IMR-90 (cell line): ENCODE measurements around the gene PDS5B. TPM values are rescaled to one million over a fixed set of nuclear protein-coding genes. Genes with fewer than 3 reads are reported as not detected.

Source experiments
- ATAC-seq: fragments of 200-7000 bp; cut with Tn5 transposase; 2 replicates; pipeline ENCODE4 v1.9.1; 2020; ENCODE audit warnings: low read depth, mild to moderate bottlenecking, moderate library complexity
- BruUV-seq: library from RNA; stranded (reverse); fragments of 400-500 nt; replicated peaks from 2 replicates; lab custom pipeline; 2021; lab: Mats Ljungman, UMichigan
- CTCF ChIA-PET: fragments of 300-600 bp; formaldehyde crosslinking; extraction: SDS; loops from one replicate; lab custom pipeline; 2021; ENCODE audit warnings: antibody characterized with exemption; lab: Yijun Ruan, JAX
- POLR2A ChIA-PET: fragments of 300-600 bp; sonication (Branson Sonifier 250); formaldehyde crosslinking; loops from one replicate; lab custom pipeline; 2022; ENCODE audit warnings: antibody characterized with exemption; ENCODE audit not compliant: unreplicated experiment; lab: Charles Lee
- DNase-seq: peaks from one replicate; pipeline ENCODE4 v3.0.0; 2013
- H2AFZ ChIP-seq: replicated peaks from 2 replicates; pipeline ENCODE3; 2013; ENCODE audit warnings: low read length, mild to moderate bottlenecking; ENCODE audit not compliant: poor library complexity
- H2AK5ac ChIP-seq: 2 replicates; pipeline ENCODE4 v1.6.1; 2013; ENCODE audit warnings: low read depth, low read length, inconsistent platforms
- H2AK9ac ChIP-seq: replicated peaks from 2 replicates; pipeline ENCODE3; 2013; ENCODE audit warnings: mild to moderate bottlenecking, low read depth, low read length, moderate library complexity; ENCODE audit not compliant: poor library complexity
- H2BK120ac ChIP-seq: 2 replicates; pipeline ENCODE4 v1.6.1; 2013; ENCODE audit warnings: low read depth, low read length, inconsistent platforms
- H2BK15ac ChIP-seq: 3 replicates; pipeline ENCODE4 v1.6.1; 2013; ENCODE audit warnings: low read depth, low read length, inconsistent platforms
- H2BK20ac ChIP-seq: 2 replicates; pipeline ENCODE4 v1.6.1; 2013; ENCODE audit warnings: low read depth, mild to moderate bottlenecking, inconsistent platforms, low read length, moderate library complexity
- H2BK5ac ChIP-seq: 2 replicates; pipeline ENCODE4 v1.6.1; 2013; ENCODE audit warnings: mild to moderate bottlenecking, low read depth, low read length, inconsistent platforms; ENCODE audit not compliant: poor library complexity, severe bottlenecking
- H3K14ac ChIP-seq: replicated peaks from 2 replicates; pipeline ENCODE4 v1.6.1; 2013; ENCODE audit warnings: low read depth, low read length, inconsistent platforms
- H3K18ac ChIP-seq: 2 replicates; pipeline ENCODE4 v1.6.1; 2013; ENCODE audit warnings: low read depth, low read length, control low read depth
- H3K23ac ChIP-seq: 2 replicates; pipeline ENCODE4 v1.6.1; 2013; ENCODE audit warnings: low read depth, low read length, inconsistent platforms
- H3K27ac ChIP-seq: 2 replicates; pipeline ENCODE4 v1.5.1; 2013; ENCODE audit warnings: mild to moderate bottlenecking, control low read depth, low read length; ENCODE audit not compliant: insufficient read depth
- H3K27me3 ChIP-seq: 2 replicates; pipeline ENCODE4 v1.6.1; 2013; ENCODE audit warnings: low read length; ENCODE audit not compliant: control insufficient read depth, insufficient read depth
- H3K36me3 ChIP-seq: 2 replicates; pipeline ENCODE4 v1.6.1; 2013; ENCODE audit warnings: low read length, mixed read lengths; ENCODE audit not compliant: control insufficient read depth, insufficient read depth
- H3K4ac ChIP-seq: 2 replicates; pipeline ENCODE4 v1.6.1; 2013; ENCODE audit warnings: low read depth, low read length, inconsistent platforms
- H3K4me1 ChIP-seq: 2 replicates; pipeline ENCODE4 v1.6.1; 2013; ENCODE audit warnings: low read length, mixed read lengths; ENCODE audit not compliant: control insufficient read depth, insufficient read depth
- H3K4me2 ChIP-seq: 2 replicates; pipeline ENCODE4 v1.6.1; 2013; ENCODE audit warnings: low read depth, mild to moderate bottlenecking, control low read depth, low read length, moderate library complexity
- H3K4me3 ChIP-seq: 2 replicates; pipeline ENCODE4 v1.5.1; 2013; ENCODE audit warnings: low read depth, mild to moderate bottlenecking, control low read depth, low read length, moderate library complexity; ENCODE audit not compliant: insufficient read depth
- H3K56ac ChIP-seq: 2 replicates; pipeline ENCODE4 v1.6.1; 2013; ENCODE audit warnings: low read length, inconsistent platforms; ENCODE audit not compliant: insufficient read depth; ENCODE audit errors: extremely low read depth
- H3K79me1 ChIP-seq, 2 experiments: 2 replicates each; pipeline ENCODE4 v1.6.1; 2013; ENCODE audit warnings: low read length in 2 of 2, inconsistent platforms in 1 of 2, low read depth in 1 of 2
- H3K9ac ChIP-seq: 2 replicates; pipeline ENCODE4 v1.6.1; 2013; ENCODE audit warnings: low read depth, low read length, control low read depth
- H3K9me1 ChIP-seq: 2 replicates; pipeline ENCODE4 v1.6.1; 2013; ENCODE audit warnings: low read length, inconsistent platforms; ENCODE audit not compliant: insufficient read depth
- H3K9me3 ChIP-seq: 2 replicates; pipeline ENCODE4 v1.6.1; 2013; ENCODE audit warnings: low read length; ENCODE audit not compliant: control insufficient read depth, insufficient read depth
- H4K20me1 ChIP-seq: 2 replicates; pipeline ENCODE4 v1.6.1; 2013; ENCODE audit warnings: low read length, inconsistent platforms; ENCODE audit not compliant: insufficient read depth
- H4K5ac ChIP-seq: 2 replicates; pipeline ENCODE4 v1.6.1; 2013; ENCODE audit warnings: mild to moderate bottlenecking, low read depth, low read length, control low read depth
- H4K8ac ChIP-seq, 2 experiments: 2 replicates each; pipeline ENCODE4 v1.6.1; 2013; ENCODE audit warnings: low read depth in 2 of 2, low read length in 2 of 2, control low read depth in 1 of 2, inconsistent platforms in 1 of 2
- H4K91ac ChIP-seq: 2 replicates; pipeline ENCODE4 v1.6.1; 2013; ENCODE audit warnings: low read depth, low read length, inconsistent platforms; ENCODE audit not compliant: insufficient read depth
- BHLHE40 ChIP-seq: fragments of 150-350 bp; IDR thresholded peaks from 2 replicates; pipeline ENCODE4 v1.6.1; 2016; ENCODE audit warnings: mild to moderate bottlenecking, low read depth, low read length
- CEBPB ChIP-seq: IDR thresholded peaks from 2 replicates; pipeline ENCODE4 v1.6.1; 2012; ENCODE audit warnings: low read depth, low read length, improper control_type of control experiment
- CHD1 ChIP-seq: IDR thresholded peaks from 2 replicates; pipeline ENCODE4 v1.6.1; 2012; ENCODE audit warnings: low read depth, low read length, improper control_type of control experiment
- CTCF ChIP-seq: conservative IDR thresholded peaks from 2 replicates; pipeline ENCODE4 v1.5.1; 2012; ENCODE audit warnings: mild to moderate bottlenecking, low read depth, low read length, improper control_type of control experiment
- ELK1 ChIP-seq: fragments of 150-350 bp; IDR thresholded peaks from 2 replicates; pipeline ENCODE4 v1.6.1; 2016; ENCODE audit warnings: low read depth, mild to moderate bottlenecking, low read length, moderate library complexity, borderline replicate concordance
- FOS ChIP-seq: fragments of 150-350 bp; IDR thresholded peaks from 2 replicates; pipeline ENCODE4 v1.6.1; 2016; ENCODE audit warnings: low read depth, low read length
- MAFK ChIP-seq: IDR thresholded peaks from 2 replicates; pipeline ENCODE4 v1.6.1; 2012; ENCODE audit warnings: low read depth, low read length, improper control_type of control experiment
- MAZ ChIP-seq: IDR thresholded peaks from 2 replicates; pipeline ENCODE4 v1.6.1; 2012; ENCODE audit warnings: low read depth, mild to moderate bottlenecking, low read length, improper control_type of control experiment, moderate library complexity, borderline replicate concordance
- MXI1 ChIP-seq: IDR thresholded peaks from 2 replicates; pipeline ENCODE4 v1.6.1; 2012; ENCODE audit warnings: low read depth, mild to moderate bottlenecking, low read length, moderate library complexity, borderline replicate concordance
- NFE2L2 ChIP-seq: fragments of 150-350 bp; IDR thresholded peaks from 2 replicates; pipeline ENCODE4 v1.6.1; 2016; ENCODE audit warnings: low read depth, mild to moderate bottlenecking, low read length
- POLR2A ChIP-seq: IDR thresholded peaks from 2 replicates; pipeline ENCODE4 v1.6.1; 2012; ENCODE audit warnings: mild to moderate bottlenecking, low read depth, low read length
- RAD21 ChIP-seq: IDR thresholded peaks from 2 replicates; pipeline ENCODE4 v1.6.1; 2012; ENCODE audit warnings: low read length, improper control_type of control experiment
- RCOR1 ChIP-seq: IDR thresholded peaks from 2 replicates; pipeline ENCODE4 v1.6.1; 2012; ENCODE audit warnings: mild to moderate bottlenecking, low read length, improper control_type of control experiment; ENCODE audit not compliant: insufficient replicate concordance
- RFX5 ChIP-seq: IDR thresholded peaks from 2 replicates; pipeline ENCODE4 v1.8.0; 2012; ENCODE audit warnings: low read depth, mild to moderate bottlenecking, low read length, moderate library complexity
- SMC3 ChIP-seq: fragments of 150-350 bp; IDR thresholded peaks from 2 replicates; pipeline ENCODE4 v1.6.1; 2016; ENCODE audit warnings: low read depth, mild to moderate bottlenecking, antibody characterized with exemption, low read length, moderate library complexity
- USF2 ChIP-seq: fragments of 150-350 bp; IDR thresholded peaks from 2 replicates; pipeline ENCODE4 v1.6.1; 2017; ENCODE audit warnings: mild to moderate bottlenecking, antibody characterized with exemption, low read length, low read depth
- WGBS, 2 experiments: methylation state at CpG; one replicate each; pipeline versions ENCODE4 v1.1.5 to v1.1.7; 2013; ENCODE audit warnings: missing lambda C conversion rate in 2 of 2; ENCODE audit not compliant: insufficient read length in 1 of 2; ENCODE audit errors: extremely low coverage in 2 of 2; 5-methylcytosine and 5-hydroxymethylcytosine counted together
- dilution Hi-C: fragments of 300-500 bp; cut with HindIII; formaldehyde crosslinking; loops from one replicate; pipeline ENCODE4 v1.14.3; 2018; ENCODE audit warnings: low sequenced_read_pairs; ENCODE audit not compliant: unreplicated experiment
- in situ Hi-C: fragments of 300-500 bp; cut with MboI; formaldehyde crosslinking; loops from 3 replicates; pipeline ENCODE4 v1.14.3; 2019; ENCODE audit warnings: low sequenced_read_pairs, inconsistent platforms, mixed read lengths
- intact Hi-C: fragments of 100-400 bp; cut with micrococcal nuclease; formaldehyde crosslinking; loops from 2 replicates; pipeline ENCODE4 v1.10.0; 2022
- polyA plus RNA-seq, 3 experiments: library from polyadenylated mRNA; depleted of rRNA; stranded (reverse); fragments of >200 nt; gene quantifications; 2 replicates each; pipeline ENCODE4 v1.2.3, GENCODE V29; 2012; ENCODE audit warnings: low replicate concordance in 1 of 3
- total RNA-seq: library from RNA; depleted of rRNA; stranded (reverse); fragments of >200 nt; gene quantifications from 2 replicates; pipeline ENCODE4 v1.2.3, GENCODE V29; 2012

Gene PDS5B
- total and polyA plus RNA-seq, 2 of the 4 experiments (the other 2 are of a cell fraction), result 6.2 to 20.1 TPM

- H2AK5ac ChIP-seq, result peak overlapping the region; percentile 85
- no TSS peak for BruUV-seq
- H3K79me1 ChIP-seq, result no peaks in the 10 kb centered on the region
- CTCF ChIA-PET, result interaction anchor here (1.1 kb wide), 1 partner anchor 11 kb away, joined by 3 read pairs; no protein-coding TSS in a partner anchor
- H4K8ac ChIP-seq, result peak overlapping the region; percentile 12 to 41
- H3K56ac ChIP-seq, result peak overlapping the region; percentile 40; the same call in 1 of the 2 replicates
- WGBS, 2 experiments, result 97% methylated on average over 6 of the region's 15 CpGs; no CpG with 5 or more reads in 1 of the 2 experiments
- H2AK9ac ChIP-seq, result peak overlapping the region; percentile 75
- peak overlapping the region; percentile 73 for H4K91ac ChIP-seq
- dilution Hi-C loops, result no loop called here
- H4K5ac ChIP-seq, result peak overlapping the region; percentile 9; the same call in 1 of the 2 replicates
- H3K36me3 ChIP-seq, result no peaks in the 10 kb centered on the region
- H2AFZ ChIP-seq, result peak overlapping the region; percentile 64
- no peaks in the 10 kb centered on the region for H3K9me3 ChIP-seq
- peak overlapping the region; percentile 71 for H3K14ac ChIP-seq
- in situ Hi-C loops, result no loop called here
- H3K4me1 ChIP-seq, result peaks cover 3% of the 10 kb centered on the region
- peak; percentile 7; the same call in 1 of the 2 replicates for ATAC-seq
- peak overlapping the region; percentile 42 for H2BK5ac ChIP-seq
- peak overlapping the region; percentile 88 for H2BK20ac ChIP-seq
- H4K20me1 ChIP-seq, result no peaks in the 10 kb centered on the region
- no peak overlapping the region for H3K4me3 ChIP-seq
- no peak overlapping the region for H3K9ac ChIP-seq
- H3K23ac ChIP-seq, result no peak overlapping the region; the same call in 1 of the 2 replicates
- POLR2A ChIA-PET, result no interaction called here
- intact Hi-C loops, result no loop called here
- no peaks in the 10 kb centered on the region for H3K27me3 ChIP-seq
- peak overlapping the region; percentile 50; the same call in 1 of the 2 replicates for H3K27ac ChIP-seq
- peaks cover 17% of the 10 kb centered on the region for H3K9me1 ChIP-seq
- H3K18ac ChIP-seq, result peak overlapping the region; percentile 19; the same call in 1 of the 2 replicates
- H3K4me2 ChIP-seq, result no peak overlapping the region
- DNase-seq, result no peak
- H3K4ac ChIP-seq, result peak overlapping the region; percentile 80
- H2BK120ac ChIP-seq, result peak overlapping the region; percentile 75
- peak overlapping the region; percentile 42; the same call in 2 of the 3 replicates for H2BK15ac ChIP-seq
- TF ChIP-seq MAZ, result no peak
- TF ChIP-seq MXI1, result no peak
- no peak for TF ChIP-seq USF2
- no peak for TF ChIP-seq CEBPB
- no peak for TF ChIP-seq MAFK
- TF ChIP-seq CHD1, result no peak
- no peak for TF ChIP-seq BHLHE40
- no peak for TF ChIP-seq RAD21
- no peak for TF ChIP-seq CTCF
- TF ChIP-seq RCOR1, result no peak
- TF ChIP-seq ELK1, result no peak
- TF ChIP-seq SMC3, result no peak
- no peak for TF ChIP-seq NFE2L2
- TF ChIP-seq FOS, result no peak
- TF ChIP-seq RFX5, result no peak
- TF ChIP-seq POLR2A, result no peak
Measured at GRCh38 chr13:32824061-32824460, 237.8 kb downstream of the PDS5B start.
